Loucy (cell line): ENCODE measurements around the gene TM7SF3.

Source experiments
- H2AFZ ChIP-seq: fragments of 200-600 bp; sonication (generic); 2 replicates; pipeline ENCODE4 v1.6.0; 2016; ENCODE audit warnings: antibody characterized with exemption, mild to moderate bottlenecking, low read length, moderate library complexity
- H3F3A ChIP-seq: fragments of 200-600 bp; 2 replicates; pipeline ENCODE4 v1.6.0; 2016; ENCODE audit warnings: antibody characterized with exemption, low read depth, mild to moderate bottlenecking
- H3K27me3 ChIP-seq: fragments of 200-600 bp; sonication (generic); 2 replicates; pipeline ENCODE4 v1.6.1; 2014; ENCODE audit warnings: low read length, mild to moderate bottlenecking; ENCODE audit not compliant: insufficient read depth, poor library complexity, severe bottlenecking
- H3K36me3 ChIP-seq: fragments of 200-600 bp; sonication (generic); 2 replicates; pipeline ENCODE4 v1.6.1; 2016; ENCODE audit warnings: low read length; ENCODE audit not compliant: insufficient read depth
- H3K4me1 ChIP-seq: fragments of 200-600 bp; sonication (generic); 2 replicates; pipeline ENCODE4 v1.5.1; 2014; ENCODE audit warnings: low read length, mild to moderate bottlenecking; ENCODE audit not compliant: insufficient read depth, poor library complexity, severe bottlenecking
- H3K4me2 ChIP-seq: fragments of 200-600 bp; sonication (generic); 2 replicates; pipeline ENCODE4 v1.6.0; 2014; ENCODE audit warnings: antibody characterized with exemption, low read length, low read depth, mild to moderate bottlenecking; ENCODE audit not compliant: poor library complexity, severe bottlenecking
- H3K4me3 ChIP-seq: fragments of 200-600 bp; sonication (generic); 2 replicates; pipeline ENCODE4 v1.5.1; 2014; ENCODE audit warnings: low read length, mild to moderate bottlenecking, mixed read lengths; ENCODE audit not compliant: poor library complexity, severe bottlenecking
- H3K79me2 ChIP-seq: fragments of 200-600 bp; sonication (generic); 2 replicates; pipeline ENCODE4 v1.6.1; 2014; ENCODE audit warnings: low read length; ENCODE audit not compliant: insufficient read depth
- H3K9ac ChIP-seq: fragments of 200-600 bp; sonication (generic); 2 replicates; pipeline ENCODE4 v1.6.0; 2014; ENCODE audit warnings: mild to moderate bottlenecking, low read depth, low read length, moderate library complexity; ENCODE audit not compliant: poor library complexity, severe bottlenecking
- H3K9me2 ChIP-seq: fragments of 200-600 bp; sonication (generic); replicated peaks from 2 replicates; pipeline ENCODE4 v1.6.1; 2016; ENCODE audit warnings: low read depth, low read length, mixed read lengths
- H3K9me3 ChIP-seq: fragments of 200-600 bp; sonication (generic); 2 replicates; pipeline ENCODE4 v1.6.1; 2014; ENCODE audit warnings: mild to moderate bottlenecking, antibody characterized with exemption, low read length, low read depth; ENCODE audit not compliant: insufficient read depth
- H4K20me1 ChIP-seq: fragments of 200-600 bp; sonication (generic); 2 replicates; pipeline ENCODE4 v1.6.0; 2014; ENCODE audit warnings: antibody characterized with exemption, low read length, mild to moderate bottlenecking; ENCODE audit not compliant: insufficient read depth, poor library complexity, severe bottlenecking
- EZH2phosphoT487 ChIP-seq: fragments of 200-600 bp; IDR thresholded peaks from 2 replicates; pipeline ENCODE4 v1.6.1; 2018; ENCODE audit warnings: antibody characterized with exemption, mild to moderate bottlenecking, moderate library complexity, borderline replicate concordance
- TF ChIP-seq, protein P1 (sequence below): fragments of 200-600 bp; sonication (generic); conservative IDR thresholded peaks from 2 replicates; pipeline ENCODE4 v1.5.1; 2014; ENCODE audit warnings: mild to moderate bottlenecking, antibody characterized with exemption, low read length

Gene TM7SF3

DNA sequence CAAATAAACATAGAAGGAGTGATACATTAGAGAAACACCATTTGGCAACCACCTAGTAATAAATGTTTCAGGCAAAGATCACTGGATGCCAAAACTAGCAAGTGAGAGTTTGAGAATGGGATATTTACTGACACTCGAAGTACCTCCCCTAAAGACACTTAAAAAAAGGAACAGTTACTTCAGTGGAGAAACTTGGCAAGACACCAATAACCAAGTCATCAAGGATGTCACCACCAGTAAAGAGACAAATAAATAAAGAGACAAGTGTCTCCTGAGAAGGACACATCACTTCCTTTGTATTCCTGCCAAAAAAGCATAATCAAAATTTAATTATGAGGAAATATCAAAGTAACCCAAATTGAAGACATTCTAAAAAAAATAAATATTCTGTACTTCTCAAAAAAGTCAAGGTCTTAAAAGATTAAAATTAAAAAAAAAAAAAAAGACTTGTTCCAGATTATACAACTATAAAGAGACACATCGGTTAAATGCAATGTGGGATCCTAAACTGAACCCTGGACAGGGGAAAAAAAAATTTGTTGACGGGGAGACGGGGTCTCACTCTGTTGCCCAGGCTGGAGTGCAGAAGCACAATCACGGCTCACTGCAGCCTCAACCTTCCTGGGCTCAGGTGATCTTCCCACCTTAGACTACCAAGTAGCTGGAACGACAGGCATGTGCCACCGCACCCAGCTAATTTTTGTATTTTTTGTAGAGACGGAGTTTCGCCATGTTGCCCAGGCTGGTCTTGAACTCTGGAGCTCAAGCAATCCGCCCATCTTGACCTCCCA lies 26.4 kb downstream of the TM7SF3 start:
- no peaks in the 10 kb centered on the region for H3F3A ChIP-seq
- H3K4me1 ChIP-seq: no peaks in the 10 kb centered on the region
- no peak overlapping the region for H3K4me3 ChIP-seq
- peaks cover 7% of the 10 kb centered on the region for H4K20me1 ChIP-seq
- H3K9ac ChIP-seq: no peak overlapping the region
- TF ChIP-seq EZH2phosphoT487: no peak
- H3K4me2 ChIP-seq: no peak overlapping the region
- peaks cover 75% of the 10 kb centered on the region for H3K36me3 ChIP-seq
- H3K79me2 ChIP-seq: peaks cover 18% of the 10 kb centered on the region
- H3K9me3 ChIP-seq: no peaks in the 10 kb centered on the region
- no peaks in the 10 kb centered on the region for H3K27me3 ChIP-seq
- H2AFZ ChIP-seq: no peak overlapping the region
- no peaks in the 10 kb centered on the region for H3K9me2 ChIP-seq

DNA sequence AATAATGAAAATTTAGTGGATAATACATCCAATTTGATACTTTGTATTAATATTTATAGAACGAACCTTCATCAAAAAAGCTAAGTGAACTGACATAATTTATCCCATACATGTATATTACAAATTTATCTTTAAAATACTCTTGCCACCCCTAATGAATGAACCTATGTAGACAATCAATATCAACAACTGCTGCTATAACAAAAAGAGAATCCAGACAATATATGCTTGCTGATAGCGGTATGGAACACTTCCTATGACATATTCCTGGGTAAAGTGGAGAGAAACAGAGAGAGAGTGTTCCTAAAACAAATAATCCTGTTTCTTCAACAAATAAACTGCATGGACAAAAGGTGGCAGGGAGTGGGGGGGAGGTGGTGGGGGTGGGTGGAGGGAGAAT lies 31.3 kb downstream of the TM7SF3 start:
- no peak overlapping the region for H3K9ac ChIP-seq
- no peaks in the 10 kb centered on the region for H4K20me1 ChIP-seq
- no peaks in the 10 kb centered on the region for H3K9me2 ChIP-seq
- no peaks in the 10 kb centered on the region for H3K27me3 ChIP-seq
- no peaks in the 10 kb centered on the region for H3F3A ChIP-seq
- no peak overlapping the region for H3K4me2 ChIP-seq
- no peak overlapping the region for H3K4me3 ChIP-seq
- no peaks in the 10 kb centered on the region for H3K4me1 ChIP-seq
- H3K9me3 ChIP-seq: no peaks in the 10 kb centered on the region
- H3K79me2 ChIP-seq: peaks cover 28% of the 10 kb centered on the region; the same call in 1 of the 2 replicates
- no peak overlapping the region for H2AFZ ChIP-seq
- TF ChIP-seq, protein P1, sequence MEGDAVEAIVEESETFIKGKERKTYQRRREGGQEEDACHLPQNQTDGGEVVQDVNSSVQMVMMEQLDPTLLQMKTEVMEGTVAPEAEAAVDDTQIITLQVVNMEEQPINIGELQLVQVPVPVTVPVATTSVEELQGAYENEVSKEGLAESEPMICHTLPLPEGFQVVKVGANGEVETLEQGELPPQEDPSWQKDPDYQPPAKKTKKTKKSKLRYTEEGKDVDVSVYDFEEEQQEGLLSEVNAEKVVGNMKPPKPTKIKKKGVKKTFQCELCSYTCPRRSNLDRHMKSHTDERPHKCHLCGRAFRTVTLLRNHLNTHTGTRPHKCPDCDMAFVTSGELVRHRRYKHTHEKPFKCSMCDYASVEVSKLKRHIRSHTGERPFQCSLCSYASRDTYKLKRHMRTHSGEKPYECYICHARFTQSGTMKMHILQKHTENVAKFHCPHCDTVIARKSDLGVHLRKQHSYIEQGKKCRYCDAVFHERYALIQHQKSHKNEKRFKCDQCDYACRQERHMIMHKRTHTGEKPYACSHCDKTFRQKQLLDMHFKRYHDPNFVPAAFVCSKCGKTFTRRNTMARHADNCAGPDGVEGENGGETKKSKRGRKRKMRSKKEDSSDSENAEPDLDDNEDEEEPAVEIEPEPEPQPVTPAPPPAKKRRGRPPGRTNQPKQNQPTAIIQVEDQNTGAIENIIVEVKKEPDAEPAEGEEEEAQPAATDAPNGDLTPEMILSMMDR: no peak
- TF ChIP-seq EZH2phosphoT487: no peak
- H3K36me3 ChIP-seq: peaks cover 81% of the 10 kb centered on the region

DNA sequence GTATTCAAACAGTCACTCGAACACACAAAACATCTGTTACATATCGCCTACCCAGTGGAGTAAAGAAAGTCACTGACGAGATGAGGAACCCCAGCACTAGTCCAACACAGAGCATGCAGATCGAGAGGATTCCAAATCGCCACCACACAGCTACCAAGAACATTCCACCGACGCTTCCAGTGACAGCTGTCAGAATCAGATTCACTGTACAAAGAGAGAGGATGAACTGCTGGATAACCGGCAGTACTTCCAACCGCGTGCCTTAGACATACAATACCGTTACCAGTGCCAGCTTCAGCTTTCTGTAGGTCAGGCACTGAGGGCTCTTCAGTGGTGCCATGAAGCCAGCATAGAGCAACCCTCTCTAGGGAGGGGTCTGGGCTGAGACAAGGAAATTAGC lies 34.5 kb downstream of the TM7SF3 start:
- Histone ChIP-seq H3F3A (no peaks in the 10 kb centered on the region), H4K20me1 (peaks cover 2% of the 10 kb centered on the region), H3K4me2 (no peak overlapping the region), H3K27me3 (no peaks in the 10 kb centered on the region), H3K4me1 (no peaks in the 10 kb centered on the region), H2AFZ (no peak overlapping the region), H3K9me3 (no peaks in the 10 kb centered on the region), H3K9me2 (no peaks in the 10 kb centered on the region), H3K79me2 (peaks cover 14% of the 10 kb centered on the region; the same call in 1 of the 2 replicates), H3K36me3 (peaks cover 89% of the 10 kb centered on the region; the same call in 1 of the 2 replicates), H3K4me3 (no peak overlapping the region), H3K9ac (no peak overlapping the region)
- TF ChIP-seq, protein P1: no peak
- no peak for TF ChIP-seq EZH2phosphoT487
